Measurements from ENCODE around the gene PSAPL1. TPM values are rescaled to one million over a fixed set of nuclear protein-coding genes. Genes with fewer than 3 reads are reported as not detected.

Gene PSAPL1
- total and polyA plus RNA-seq, 2 of the 8 experiments (the other 6 are each of a cell fraction or from before 2014, with no cell fraction given): 0.03 TPM; not detected in 1

GRCh38 chr4:7470111-7470510, 35.4 kb upstream of the PSAPL1 start:
- ChIA-PET CTCF (ENCODE audit: partially characterized antibody) (interaction anchor here (0.9 to 2.5 kb wide), 3 partner anchors 9 to 61 kb away, joined by 3 to 21 read pairs (median 3); no protein-coding TSS in a partner anchor), POLR2A (ENCODE audit: partially characterized antibody) (no interaction called here)
- no peak for DNase-seq (ENCODE audit: low read depth in 1 of 2, low spot score in 2 of 2)
- 94 to 100% methylated on average over 2 to 3 of the region's 3 CpGs for WGBS, 2 experiments (ENCODE audit: extremely low coverage in 1 of 2, insufficient coverage in 1 of 2, insufficient read length in 1 of 2, insufficient replicate concordance in 2 of 2, low coverage in 1 of 2, low lambda C conversion rate in 2 of 2, missing lambda C conversion rate in 1 of 2)
- Histone ChIP-seq H2BK120ac (replicated peaks; ENCODE audit: low read depth, low read length) (no peak overlapping the region), H4K8ac (ENCODE audit: extremely low read depth, insufficient read depth, low read length) (no peak overlapping the region), H3K56ac (replicated peaks; ENCODE audit: insufficient read length, low read depth, low read length) (no peak overlapping the region), H3K23ac (ENCODE audit: insufficient read length) (no peak overlapping the region), H4K20me1 (replicated peaks in 1 of 2; ENCODE audit: control insufficient read depth in 1 of 2, insufficient read depth in 2 of 2, low read length in 2 of 2) (peaks cover 0 to 2% of the 10 kb centered on the region in 2 experiments), H3K23me2 (ENCODE audit: low read depth, low read length) (peaks cover 7% of the 10 kb centered on the region; the same call in 1 of the 2 replicates), H3K79me1 (ENCODE audit: low read depth, low read length) (no peaks in the 10 kb centered on the region), H3K18ac (ENCODE audit: extremely low read depth, low read length) (no peak overlapping the region), H4K91ac (replicated peaks; ENCODE audit: insufficient read length, low read length) (no peak overlapping the region), H2AK5ac (ENCODE audit: low read depth, low read length) (no peak overlapping the region), H2BK12ac (ENCODE audit: low read depth, low read length) (no peak overlapping the region), H3K4me3 (ENCODE audit: extremely low read depth in 1 of 4, insufficient read depth in 2 of 4, low read depth in 3 of 4, low read length in 4 of 4) (no peak overlapping the region), H2AFZ (ENCODE audit: low read length) (no peak overlapping the region), H3K14ac (ENCODE audit: insufficient read length) (no peak overlapping the region), H2BK15ac (ENCODE audit: low read length) (no peak overlapping the region), H3K9me3 (ENCODE audit: insufficient read depth in 2 of 2, low read depth in 1 of 2, low read length in 1 of 2) (peaks cover 7% of the 10 kb centered on the region in 2 experiments; a peak in 3 of 4 replicates), H3K9ac (replicated peaks in 1 of 4; ENCODE audit: extremely low read depth in 1 of 4, low read depth in 3 of 4, low read length in 3 of 4) (no peak overlapping the region), H3K4ac (replicated peaks; ENCODE audit: insufficient read length, low read depth, low read length) (no peak overlapping the region), H3K79me2 (ENCODE audit: control insufficient read depth in 1 of 2, insufficient read depth in 2 of 2, low read length in 2 of 2) (no peaks in the 10 kb centered on the region), H4K5ac (ENCODE audit: insufficient read length, low read depth, low read length) (no peak overlapping the region), H3K4me1 (replicated peaks in 1 of 4; ENCODE audit: control insufficient read depth in 3 of 4, insufficient read depth in 4 of 4, low read length in 3 of 4) (peaks cover 0 to 8% (median 5%) of the 10 kb centered on the region in 4 experiments; a peak in 5 of 7 replicates), H3K36me3 (ENCODE audit: control insufficient read depth in 2 of 4, insufficient read depth in 4 of 4, low read length in 3 of 4) (no peaks in the 10 kb centered on the region), H3K4me2 (ENCODE audit: insufficient read depth in 1 of 2, low read depth in 2 of 2, low read length in 2 of 2) (no peak overlapping the region), H2BK20ac (ENCODE audit: low read length) (no peak overlapping the region), H2BK5ac (ENCODE audit: low read depth, low read length) (no peak overlapping the region), H3K27me3 (replicated peaks in 1 of 4; ENCODE audit: control insufficient read depth in 3 of 4, extremely low read depth in 1 of 4, insufficient read depth in 3 of 4, low read length in 3 of 4) (no peaks in the 10 kb centered on the region), H3K27ac (ENCODE audit: low read depth, low read length) (no peak overlapping the region)
- no peak for FAIRE-seq
- TF ChIP-seq USF2 (IDR thresholded peaks at IDR 0.05; ENCODE audit: low read length): no peak
- TF ChIP-seq EP300 (IDR thresholded peaks at IDR 0.05; ENCODE audit: borderline replicate concordance in 1 of 2, low read depth in 2 of 2, low read length in 2 of 2): no peak
- no peak for TF ChIP-seq KDM1A (IDR thresholded peaks at IDR 0.05; ENCODE audit: borderline replicate concordance, low read length)
- TF ChIP-seq BACH1 (IDR thresholded peaks at IDR 0.05; ENCODE audit: low read length): no peak
- TF ChIP-seq MAX (IDR thresholded peaks at IDR 0.05): no peak
- TF ChIP-seq KDM5A (IDR thresholded peaks at IDR 0.05; ENCODE audit: low read length): no peak
- TF ChIP-seq SUZ12 (IDR thresholded peaks at IDR 0.05; ENCODE audit: low read length): no peak
- TF ChIP-seq ASH2L (IDR thresholded peaks at IDR 0.05; ENCODE audit: low read length): no peak
- no peak for TF ChIP-seq RNF2 (IDR thresholded peaks at IDR 0.05; ENCODE audit: borderline replicate concordance, low read depth, low read length, missing control alignments, poor library complexity, severe bottlenecking)
- TF ChIP-seq RFX5 (IDR thresholded peaks at IDR 0.05; ENCODE audit: borderline replicate concordance, low read depth, low read length): no peak
- TF ChIP-seq CREB1 (IDR thresholded peaks at IDR 0.05): no peak
- no peak for TF ChIP-seq ZNF274 (IDR thresholded peaks at IDR 0.05; ENCODE audit: borderline replicate concordance, extremely low read depth, low read length)

All from H1 (cell line).